HUES48 (cell line): Measurements from ENCODE around the gene GNB1L.

Experiments used
- H3K27ac ChIP-seq: one replicate; pipeline ENCODE4 v1.7.0; 2013; ENCODE audit warnings: low read depth, low read length, inconsistent platforms
- H3K27me3 ChIP-seq: 2 replicates; pipeline ENCODE4 v1.6.1; 2013; ENCODE audit warnings: mild to moderate bottlenecking, low read length; ENCODE audit not compliant: control insufficient read depth, insufficient read depth
- H3K36me3 ChIP-seq: 2 replicates; pipeline ENCODE4 v1.6.1; 2013; ENCODE audit warnings: low read length; ENCODE audit not compliant: control insufficient read depth, insufficient read depth
- H3K4me1 ChIP-seq: 2 replicates; pipeline ENCODE4 v1.6.1; 2013; ENCODE audit warnings: mild to moderate bottlenecking, low read length; ENCODE audit not compliant: control insufficient read depth, insufficient read depth
- H3K4me3 ChIP-seq: 2 replicates; pipeline ENCODE4 v1.5.1; 2013; ENCODE audit warnings: mild to moderate bottlenecking, low read depth, low read length
- H3K9ac ChIP-seq: 2 replicates; pipeline ENCODE4 v1.6.1; 2013; ENCODE audit warnings: mild to moderate bottlenecking, low read depth, low read length, moderate library complexity
- H3K9me3 ChIP-seq: 2 replicates; pipeline ENCODE4 v1.6.1; 2013; ENCODE audit warnings: low read length; ENCODE audit not compliant: control insufficient read depth, insufficient read depth

GNB1L gene

DNA sequence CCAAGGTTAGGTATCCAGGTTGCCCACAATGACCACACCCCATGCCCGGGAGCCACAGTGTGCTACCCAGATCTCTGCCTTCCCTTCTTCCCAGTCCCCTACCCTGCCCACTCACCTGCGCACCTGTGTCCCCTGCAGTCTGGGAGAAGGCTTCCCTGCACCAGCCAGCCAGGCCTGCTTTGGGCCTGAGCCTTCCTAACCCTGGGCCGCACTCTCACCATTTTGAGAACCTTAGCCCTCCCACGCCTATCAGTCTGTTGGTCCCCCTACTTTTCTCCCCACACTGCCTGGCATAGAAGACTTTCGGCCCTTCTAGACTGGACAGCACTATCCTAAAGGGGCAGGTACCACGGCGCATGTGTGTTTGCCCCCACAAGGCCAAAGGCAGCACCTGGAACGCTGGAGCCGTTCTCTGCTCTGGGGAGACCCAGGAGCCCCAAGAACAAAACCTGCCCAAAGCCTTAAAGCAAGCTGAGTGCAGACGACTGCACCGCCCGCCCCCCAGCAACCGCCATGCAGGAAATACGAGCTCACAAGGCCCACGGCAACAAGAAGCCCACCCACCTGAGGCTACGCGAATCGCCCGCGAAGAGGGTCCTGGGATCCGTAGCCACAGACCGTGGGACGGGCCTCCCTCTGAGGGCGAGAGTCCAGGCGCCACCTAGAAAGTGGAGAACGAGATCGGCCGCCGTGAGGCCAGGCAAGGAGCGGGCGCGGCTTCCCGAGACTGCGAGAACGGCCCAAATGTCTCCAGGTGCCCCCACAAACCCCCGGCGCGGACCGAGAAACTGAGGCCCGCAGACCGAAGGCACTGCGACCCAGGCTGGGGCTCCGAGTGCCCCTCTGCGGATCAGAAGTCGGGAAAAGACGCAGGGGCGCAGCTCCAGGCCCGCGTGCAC, 546 bp downstream of the GNB1L start:
- peaks cover 28% of the 10 kb centered on the region for H3K36me3 ChIP-seq
- peak overlapping the region; percentile 95 for H3K4me3 ChIP-seq
- peaks cover 15% of the 10 kb centered on the region for H3K4me1 ChIP-seq
- no peaks in the 10 kb centered on the region for H3K27me3 ChIP-seq
- H3K9ac ChIP-seq = peak overlapping the region; percentile 86
- H3K27ac ChIP-seq = peak overlapping the region; percentile 79
- H3K9me3 ChIP-seq = no peaks in the 10 kb centered on the region

DNA sequence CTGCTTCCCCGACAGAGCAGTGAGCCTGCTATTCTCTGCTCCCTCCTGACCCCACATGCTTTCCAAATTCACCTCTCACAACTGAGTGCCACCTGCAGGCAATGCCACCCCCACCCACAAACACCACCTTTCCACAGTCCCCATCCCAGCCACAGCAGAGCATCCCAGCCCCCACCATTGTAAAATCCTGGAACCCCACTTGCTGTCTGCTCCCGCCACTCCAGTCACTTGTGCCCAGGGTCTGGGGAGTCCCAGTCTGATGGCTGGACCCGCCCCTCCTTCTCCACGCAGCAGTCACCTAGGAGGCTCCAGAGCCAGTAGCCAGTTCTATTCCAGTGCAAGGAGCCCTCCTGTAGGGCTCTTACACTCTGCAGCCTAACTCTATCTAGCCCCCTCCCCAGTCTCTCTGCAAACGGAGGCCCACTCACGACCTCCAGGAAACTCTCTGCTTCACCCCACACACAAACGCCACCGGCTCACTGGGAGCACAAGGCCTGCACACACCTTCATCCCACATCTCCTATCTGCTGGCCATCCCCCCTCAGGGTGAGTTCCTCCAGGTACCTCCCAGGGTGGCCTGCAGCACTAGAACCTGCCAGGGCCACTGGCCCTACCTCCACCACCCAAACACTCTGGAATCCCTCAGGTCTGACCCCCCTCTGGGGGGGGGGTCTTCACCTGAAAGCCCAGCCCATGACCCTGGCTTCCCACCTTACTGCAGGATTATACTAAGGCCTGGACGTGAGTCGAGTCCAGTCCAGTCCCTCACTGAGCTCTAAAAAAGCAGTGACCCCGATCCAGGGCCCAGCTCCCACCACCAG, 1.4 kb downstream of the GNB1L start:
- H3K4me1 ChIP-seq = peaks cover 15% of the 10 kb centered on the region

DNA sequence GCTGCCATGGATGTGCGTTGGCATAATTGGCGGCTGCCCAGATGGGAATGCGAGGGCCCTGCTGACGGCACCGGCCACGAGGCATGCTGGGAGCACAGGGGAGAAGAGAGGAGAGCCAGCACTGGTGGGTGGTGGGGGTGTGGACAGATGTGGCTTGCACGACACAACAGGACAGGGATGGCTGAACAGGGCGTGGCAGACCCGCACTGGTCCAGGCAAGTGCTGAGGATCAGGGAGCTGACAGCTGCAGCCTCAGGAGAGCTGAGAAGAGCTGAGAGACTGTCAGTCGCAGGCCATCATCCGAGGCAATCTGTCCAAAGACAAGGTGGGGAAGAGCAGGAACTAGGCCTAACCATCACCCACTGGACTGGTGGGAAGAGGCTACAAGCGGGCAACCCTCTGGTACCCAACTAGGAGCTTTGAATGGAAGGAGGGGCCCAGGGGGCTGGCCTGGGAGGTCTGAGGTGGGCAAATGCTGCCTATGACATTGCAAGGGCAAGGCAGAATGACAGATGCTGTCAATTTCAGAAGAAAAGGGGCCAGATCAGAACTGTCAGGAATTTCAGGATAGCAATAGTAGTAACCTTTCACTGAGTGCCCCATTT, 2.4 kb downstream of the GNB1L start:
- H3K27ac ChIP-seq = no peak overlapping the region
- H3K4me3 ChIP-seq = no peak overlapping the region
- H3K4me1 ChIP-seq = peaks cover 15% of the 10 kb centered on the region
- H3K36me3 ChIP-seq = peaks cover 28% of the 10 kb centered on the region
- H3K9ac ChIP-seq = no peak overlapping the region
- no peaks in the 10 kb centered on the region for H3K27me3 ChIP-seq
- no peaks in the 10 kb centered on the region for H3K9me3 ChIP-seq

More for the DNA sequence above, 1.4 kb downstream of the GNB1L start:
- H3K36me3 ChIP-seq = peaks cover 28% of the 10 kb centered on the region
- H3K9ac ChIP-seq = peak overlapping the region; percentile 86; the same call in 1 of the 2 replicates
- H3K27me3 ChIP-seq = no peaks in the 10 kb centered on the region
- no peak overlapping the region for H3K27ac ChIP-seq
- no peaks in the 10 kb centered on the region for H3K9me3 ChIP-seq
- H3K4me3 ChIP-seq = peak overlapping the region; percentile 95

DNA sequence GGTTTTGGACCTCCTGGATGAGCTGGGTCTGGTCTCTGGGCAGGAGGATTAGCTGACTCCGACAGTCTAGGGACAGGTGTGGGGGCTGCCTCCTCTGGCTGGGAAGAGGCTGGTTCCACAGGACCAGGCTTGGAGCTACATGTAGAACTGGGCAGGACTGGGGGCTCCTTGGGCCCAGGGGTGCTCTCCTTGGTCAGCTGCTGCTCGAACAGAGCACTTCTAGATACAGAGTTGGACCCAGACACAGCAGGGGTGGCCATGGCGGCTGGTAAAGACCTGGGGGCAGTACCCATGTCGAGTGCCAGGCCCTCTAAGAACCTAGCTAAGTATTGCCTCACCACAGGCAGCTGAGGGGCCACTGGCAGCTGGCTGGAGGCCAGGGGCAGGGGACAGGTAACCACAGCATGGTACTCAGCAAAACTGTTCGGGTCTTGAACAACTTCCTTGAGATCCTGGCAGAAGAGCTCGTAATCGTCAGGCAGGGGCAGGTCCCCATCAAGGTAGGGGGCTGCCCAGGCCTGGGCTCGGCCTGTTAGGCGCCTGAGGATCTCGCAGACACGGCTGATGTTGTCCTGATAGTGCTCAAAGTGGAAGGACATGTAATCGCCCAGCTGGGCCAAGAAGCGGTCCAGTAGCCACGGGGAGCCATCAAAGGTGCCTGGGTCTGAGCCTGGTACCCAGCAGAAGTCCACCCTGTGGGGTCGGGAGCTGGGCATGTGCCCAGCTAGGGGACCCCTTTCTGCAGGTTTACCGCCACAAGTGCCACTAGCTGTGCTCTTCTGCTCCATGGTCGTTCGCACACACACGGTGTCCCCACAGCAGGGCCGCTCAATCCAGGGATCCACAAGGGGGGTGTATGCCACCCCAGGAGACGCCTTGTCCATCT, 3.1 kb downstream of the GNB1L start:
- Histone ChIP-seq H3K4me1 (peaks cover 15% of the 10 kb centered on the region), H3K27ac (no peak overlapping the region), H3K9me3 (no peaks in the 10 kb centered on the region), H3K27me3 (no peaks in the 10 kb centered on the region), H3K36me3 (peaks cover 28% of the 10 kb centered on the region), H3K9ac (no peak overlapping the region), H3K4me3 (no peak overlapping the region)

DNA sequence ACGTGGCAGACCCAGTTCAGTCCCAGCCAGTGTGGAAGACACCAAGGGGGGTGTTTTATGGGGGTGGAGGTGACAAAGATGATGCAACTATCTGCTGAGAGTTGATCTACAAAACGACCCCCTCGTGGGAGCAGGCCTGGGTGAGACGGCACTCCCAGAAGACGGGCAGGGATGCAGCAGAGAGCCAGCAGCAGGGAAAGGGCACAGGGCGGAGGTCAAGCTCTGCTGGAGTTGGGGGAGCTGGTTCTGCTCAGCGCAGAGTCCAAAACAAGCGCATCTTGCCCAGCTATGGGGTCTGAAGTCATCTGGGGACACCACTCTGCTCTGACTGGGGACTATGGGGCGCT, 3.9 kb downstream of the GNB1L start:
- Histone ChIP-seq H3K4me3 (no peak overlapping the region), H3K9ac (no peak overlapping the region), H3K27ac (no peak overlapping the region), H3K4me1 (peaks cover 13% of the 10 kb centered on the region), H3K9me3 (no peaks in the 10 kb centered on the region), H3K36me3 (peaks cover 28% of the 10 kb centered on the region), H3K27me3 (no peaks in the 10 kb centered on the region)

DNA sequence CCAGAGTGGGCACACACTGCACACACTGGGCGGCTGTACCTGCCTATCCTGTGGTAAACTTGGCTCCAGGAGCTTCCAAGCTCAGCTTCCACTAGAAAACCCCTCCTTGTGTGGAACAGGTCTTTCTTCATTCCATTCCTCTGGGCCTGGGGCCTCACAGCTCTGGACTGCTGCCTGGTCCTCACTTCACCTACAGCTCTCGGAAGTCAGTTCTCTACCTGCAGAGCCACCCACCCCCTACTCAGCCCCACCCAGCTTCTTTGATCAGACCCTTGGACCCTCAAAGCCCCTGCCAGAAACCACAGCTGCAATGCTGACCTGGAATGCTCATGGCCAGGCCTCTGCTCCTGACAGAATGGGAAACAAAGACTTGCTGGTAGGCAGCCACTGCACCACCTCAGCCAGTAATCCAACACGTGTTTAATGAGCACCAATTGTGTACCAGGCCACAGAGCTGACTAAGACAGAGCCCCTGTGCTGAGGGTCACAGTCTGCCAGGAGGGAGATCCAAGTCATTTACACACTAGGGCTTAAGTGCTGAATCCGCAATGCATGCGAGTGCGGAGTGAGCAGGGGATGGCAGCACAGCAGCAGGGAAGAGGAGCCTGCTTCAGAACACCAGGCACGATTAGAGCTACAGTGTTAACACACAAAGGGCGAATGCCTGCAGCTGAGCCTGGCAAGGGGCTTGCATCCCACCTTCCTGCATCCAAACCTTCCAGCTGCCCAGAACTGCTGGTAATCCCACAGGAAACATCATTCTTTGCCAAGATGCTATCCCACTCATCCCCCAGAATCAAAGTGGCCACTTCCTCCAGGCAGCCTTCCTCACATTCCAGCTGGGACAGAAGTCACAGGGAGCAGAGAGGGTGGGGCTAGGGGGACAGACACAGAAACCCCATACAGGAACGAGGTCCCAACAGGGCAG, 4.6 kb downstream of the GNB1L start:
- Histone ChIP-seq H3K9me3 (no peaks in the 10 kb centered on the region), H3K36me3 (peaks cover 28% of the 10 kb centered on the region), H3K4me1 (peaks cover 11% of the 10 kb centered on the region), H3K4me3 (no peak overlapping the region), H3K27ac (no peak overlapping the region), H3K9ac (no peak overlapping the region), H3K27me3 (no peaks in the 10 kb centered on the region)

DNA sequence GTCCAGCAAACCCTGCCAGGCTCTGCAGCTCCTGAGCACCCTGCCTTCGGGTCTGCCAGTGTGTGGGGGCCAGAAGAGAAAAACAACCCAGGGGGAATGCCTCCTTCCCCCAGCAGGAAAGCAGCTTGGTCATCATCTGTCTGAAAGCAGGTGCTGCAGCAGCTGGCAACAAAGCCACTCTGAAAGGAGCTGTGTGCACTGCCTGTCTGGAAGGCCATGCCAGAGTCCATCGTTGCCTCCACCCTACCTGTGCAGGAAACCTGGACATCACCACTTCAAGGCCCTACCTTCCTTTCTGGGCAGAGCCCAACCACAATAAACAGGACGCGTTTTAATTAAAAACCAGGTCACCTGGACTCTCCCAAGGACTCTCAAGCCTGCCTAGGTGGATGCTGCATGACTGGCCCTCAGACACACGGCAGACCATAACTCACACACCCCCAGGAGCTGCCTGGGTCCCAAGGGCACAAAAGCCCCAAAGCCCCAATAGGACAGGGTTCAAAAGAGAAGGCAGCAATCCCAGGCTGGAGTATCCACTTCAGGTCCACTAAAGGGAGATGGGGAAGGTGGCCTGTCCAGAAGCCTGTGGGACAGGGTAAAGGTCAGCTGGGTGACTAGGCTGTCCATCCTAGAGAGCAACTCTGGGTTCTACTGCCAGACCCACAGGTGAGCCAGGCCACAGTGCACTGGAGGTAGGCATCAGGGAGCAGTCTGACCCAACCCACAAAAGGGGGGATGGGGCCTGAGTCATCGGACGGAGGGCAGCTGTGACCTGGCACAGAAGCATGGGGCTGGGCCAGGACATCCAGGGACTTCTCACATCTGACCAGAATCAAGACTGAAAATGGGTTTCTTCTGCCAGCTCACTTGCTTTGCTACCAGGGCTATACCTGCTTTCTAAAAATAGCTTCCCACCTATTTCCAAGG, 6.1 kb downstream of the GNB1L start:
- Histone ChIP-seq H3K4me3 (no peak overlapping the region), H3K9ac (no peak overlapping the region), H3K9me3 (no peaks in the 10 kb centered on the region), H3K27ac (no peak overlapping the region), H3K27me3 (no peaks in the 10 kb centered on the region), H3K36me3 (peaks cover 28% of the 10 kb centered on the region), H3K4me1 (peaks cover 9% of the 10 kb centered on the region)

DNA sequence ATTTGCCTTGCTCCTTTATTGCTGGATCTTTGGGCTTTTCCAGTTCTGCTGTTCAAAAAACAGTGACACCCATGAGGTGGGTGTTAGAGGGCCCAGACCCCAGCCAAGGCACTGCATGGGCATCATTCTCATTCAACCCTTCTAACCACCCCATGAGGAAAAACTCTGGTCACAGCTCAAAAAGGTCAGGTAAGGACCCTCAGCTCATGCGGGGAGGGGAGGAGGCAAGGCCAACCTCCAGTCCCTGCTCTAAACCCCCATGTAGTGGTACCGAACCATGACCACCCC, 7.4 kb downstream of the GNB1L start:
- H3K36me3 ChIP-seq = peaks cover 23% of the 10 kb centered on the region

DNA sequence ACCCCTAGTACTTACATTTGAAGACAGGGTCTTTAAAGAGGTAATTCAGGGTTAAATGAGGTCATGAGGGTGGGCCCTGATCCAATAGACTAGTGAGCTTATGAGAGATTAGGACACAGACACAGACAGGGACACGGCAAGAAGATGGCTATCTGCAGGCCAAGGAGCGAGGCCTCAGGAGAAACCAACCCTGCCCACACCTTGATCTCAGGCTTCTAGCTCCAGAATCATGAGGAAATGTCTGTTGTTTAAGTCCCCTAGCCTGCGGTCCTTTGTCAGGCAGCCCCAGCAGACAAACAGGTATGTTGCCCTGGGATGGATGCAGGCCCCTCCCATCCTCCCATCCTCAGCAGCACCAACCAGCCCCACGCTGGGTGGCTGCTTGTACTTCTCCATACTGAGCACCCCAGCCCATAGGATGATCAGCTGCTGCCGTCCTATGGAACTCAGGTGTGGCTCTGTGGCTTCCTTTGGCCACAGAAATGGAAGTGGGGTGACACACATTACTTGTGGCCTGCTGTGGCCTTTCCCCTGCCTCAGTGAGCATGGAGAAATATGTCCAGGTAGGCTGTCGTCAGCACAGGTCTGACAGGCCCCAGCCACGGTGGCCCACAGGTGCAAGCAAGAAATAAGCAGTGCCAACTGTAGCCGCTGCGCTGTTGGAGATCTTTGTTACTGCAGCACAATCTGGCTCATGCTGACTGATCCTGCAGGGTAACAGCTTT, 7.9 kb downstream of the GNB1L start:
- no peak overlapping the region for H3K9ac ChIP-seq
- H3K4me1 ChIP-seq = 0 out of 2 replicates have a peak, but pooled peaks cover 8% of the 10 kb centered on the region
- peaks cover 18% of the 10 kb centered on the region for H3K36me3 ChIP-seq
- H3K27me3 ChIP-seq = no peaks in the 10 kb centered on the region
- no peaks in the 10 kb centered on the region for H3K9me3 ChIP-seq
- no peak overlapping the region for H3K4me3 ChIP-seq
- H3K27ac ChIP-seq = no peak overlapping the region

More for the DNA sequence above, 7.4 kb downstream of the GNB1L start:
- Histone ChIP-seq H3K9me3 (no peaks in the 10 kb centered on the region), H3K4me1 (0 out of 2 replicates have a peak, but pooled peaks cover 8% of the 10 kb centered on the region), H3K27ac (no peak overlapping the region), H3K9ac (no peak overlapping the region), H3K27me3 (no peaks in the 10 kb centered on the region), H3K4me3 (no peak overlapping the region)
